ENCODE measurements around the gene KRTAP10-9.
"Not testable (repeated sequence)": the region's sequence is repeated elsewhere in the genome, so short reads cannot be mapped to it uniquely, and the experiment has no call there.

KRTAP10-9 gene, protein sequence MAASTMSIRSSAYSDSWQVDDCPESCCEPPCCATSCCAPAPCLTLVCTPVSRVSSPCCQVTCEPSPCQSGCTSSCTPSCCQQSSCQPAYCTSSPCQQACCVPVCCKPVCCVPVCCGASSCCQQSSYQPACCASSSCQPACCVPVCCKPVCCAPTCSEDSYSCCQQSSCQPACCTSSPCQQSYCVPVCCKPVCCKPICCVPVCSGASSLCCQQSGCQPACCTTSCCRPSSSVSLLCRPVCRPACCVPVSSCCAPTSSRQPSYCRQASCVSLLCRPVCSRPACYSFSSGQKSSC

DNA sequence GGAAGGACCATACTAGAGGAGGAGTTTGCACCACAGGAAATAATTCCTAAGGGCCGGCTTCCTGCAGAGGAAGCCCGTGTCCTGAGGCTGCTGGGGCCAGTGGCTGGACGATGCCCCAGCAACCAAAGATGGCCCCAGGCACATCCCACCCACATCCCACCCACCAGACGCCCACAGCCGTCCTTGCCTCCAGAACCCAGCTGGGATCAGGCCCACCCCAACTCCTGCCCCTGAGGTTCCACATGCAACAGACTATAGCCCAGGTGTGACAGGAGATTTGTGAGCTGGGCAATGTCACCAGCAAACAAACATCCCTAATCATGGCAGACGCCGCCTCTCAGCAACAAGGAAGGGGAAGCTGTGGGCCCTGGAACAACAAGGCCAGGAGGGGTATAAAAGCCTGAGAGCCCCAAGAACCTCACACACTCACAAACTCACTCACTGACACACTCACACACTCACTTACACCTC, at the start of gene KRTAP10-9:
Gene KRTAP10-9 (plus strand): TSS at position 421 of the 471 bp plus-strand sequence. CDS start 79 bp downstream, outside the sequence.
- no peak for DNase-seq

DNA sequence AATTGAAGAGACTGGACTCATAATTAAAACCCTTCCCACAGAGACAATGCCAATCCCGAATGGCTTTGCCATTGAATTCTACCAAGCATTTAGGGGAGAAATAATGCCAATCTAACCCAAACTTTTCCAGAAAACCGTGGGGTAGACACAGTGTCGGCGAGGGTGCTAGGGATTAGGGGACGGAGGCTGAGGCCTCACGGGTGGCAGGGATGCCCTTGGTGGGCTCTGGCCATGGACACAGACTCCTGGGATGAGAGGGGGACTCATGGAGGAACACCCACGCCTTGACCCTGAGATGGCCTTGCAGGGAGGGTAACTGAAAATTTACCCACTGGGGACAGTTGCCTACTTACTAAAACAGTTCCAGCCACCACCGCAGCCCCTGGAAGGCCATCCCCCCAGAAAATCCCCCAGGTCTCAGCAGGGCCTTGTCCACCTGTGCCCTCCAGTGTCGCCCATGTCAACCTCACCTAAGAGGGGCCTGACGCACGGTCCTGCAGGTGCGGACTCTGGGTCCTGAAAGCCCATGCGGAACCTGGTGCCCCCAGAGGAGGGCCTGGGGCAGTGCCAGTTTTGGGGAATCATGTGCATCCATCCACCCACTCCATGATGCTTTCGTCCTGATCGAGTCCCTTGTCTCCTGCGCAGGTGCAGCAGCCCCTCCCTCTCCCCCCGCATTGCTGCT, 48.4 kb upstream of the KRTAP10-9 start:
- no peak for DNase-seq

DNA sequence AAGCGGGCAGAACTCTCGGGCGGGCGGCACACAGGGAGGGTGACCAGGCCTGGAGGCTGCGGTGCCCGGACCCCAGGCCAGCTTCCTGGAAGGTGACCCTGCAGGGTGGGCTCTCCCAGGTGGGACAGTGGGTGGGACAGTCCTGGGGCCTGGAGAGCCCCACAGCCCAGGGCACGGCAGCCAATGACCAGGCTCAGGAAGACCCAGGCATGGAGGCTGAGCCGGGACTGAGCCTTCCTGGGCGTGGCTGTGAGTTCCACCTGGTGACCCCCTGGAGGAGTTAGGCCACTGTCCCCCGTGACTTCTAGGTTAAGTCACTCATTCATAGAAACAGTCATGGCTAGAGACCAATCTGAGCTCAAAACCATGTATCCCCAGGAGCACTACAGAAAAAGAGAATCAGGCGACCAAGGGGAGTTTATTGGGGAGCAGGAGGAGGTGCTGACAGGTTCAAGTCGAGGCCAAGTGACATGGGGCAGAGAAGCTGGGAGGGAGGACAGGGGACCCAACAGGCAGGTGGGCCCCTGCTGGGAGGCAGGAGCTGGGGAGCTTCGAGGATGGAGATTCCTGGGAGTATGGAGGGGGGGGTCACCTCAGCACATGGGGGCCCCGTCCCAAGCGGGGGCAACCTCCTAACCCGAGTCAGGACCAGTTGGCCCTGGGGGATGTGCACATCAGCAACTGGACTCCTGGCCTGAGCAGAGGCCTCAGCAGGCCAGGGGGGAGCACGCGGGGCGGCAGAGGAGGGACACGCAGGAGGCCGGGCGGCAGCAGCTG, 47.6 kb upstream of the KRTAP10-9 start:
- no peak for DNase-seq

- DNase-seq = no peak
These were observed 47.1 kb upstream of the KRTAP10-9 start for GRCh38 chr21:44579833-44580144.

DNA sequence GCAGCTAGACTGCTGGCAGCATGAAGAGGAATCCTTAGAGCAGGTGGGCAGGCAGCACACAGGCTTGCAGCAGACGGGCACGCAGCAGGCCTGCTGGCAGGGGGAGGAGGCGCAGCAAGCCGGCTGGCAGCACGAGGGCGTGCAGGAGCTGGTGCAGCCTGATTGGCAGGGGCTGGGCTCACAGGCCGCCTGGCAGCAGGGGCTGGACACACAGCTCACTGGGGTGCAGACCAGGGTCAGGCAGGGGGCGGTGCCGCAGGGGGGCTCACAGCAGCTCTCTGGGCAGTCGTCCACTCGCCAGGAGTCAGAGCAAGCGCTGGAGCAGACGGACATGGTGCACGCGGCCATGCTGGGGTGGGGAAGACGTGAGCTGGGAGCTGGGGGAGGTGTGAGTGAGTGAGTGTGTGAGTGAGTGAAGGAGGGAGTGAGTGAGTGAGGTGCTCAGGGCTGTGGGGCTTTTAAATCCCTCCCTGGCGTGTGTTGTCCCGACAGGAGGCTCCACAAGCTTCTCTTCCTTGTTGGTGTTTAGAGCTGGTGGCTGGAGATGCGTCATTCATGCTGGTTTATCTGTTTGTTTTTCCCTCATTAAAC, 46.6 kb upstream of the KRTAP10-9 start, which contains the start of gene KRTAP10-5:
Gene KRTAP10-5 (minus strand): TSS at position 374 of the 591 bp plus-strand sequence. CDS start 26 bp downstream, at position 348.
- DNase-seq = not testable (repeated sequence)

GRCh38 chr21:44581158-44581557, 45.7 kb upstream of the KRTAP10-9 start:
- no peak for DNase-seq

DNA sequence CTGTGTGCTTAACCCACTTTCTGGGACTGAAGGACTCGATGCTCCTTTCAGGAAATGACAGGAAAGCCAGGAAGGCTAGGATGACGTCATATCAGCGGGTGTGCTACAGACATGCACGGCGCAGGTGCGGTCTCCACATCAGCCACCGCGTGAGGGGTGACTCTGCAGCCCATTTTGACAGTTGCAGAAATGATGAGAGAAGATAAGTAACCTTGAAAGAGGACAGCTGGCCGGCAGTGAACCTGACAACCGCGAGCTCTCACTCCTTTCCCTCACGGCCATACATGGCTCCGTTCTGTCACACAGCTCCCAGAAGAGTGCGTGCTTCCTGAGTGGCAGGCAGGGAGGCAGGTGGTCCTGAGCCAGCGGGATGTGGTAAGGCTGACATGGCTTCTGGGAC, 44.8 kb upstream of the KRTAP10-9 start:
- no peak for DNase-seq

GRCh38 chr21:44583089-44583799, 43.6 kb upstream of the KRTAP10-9 start:
- DNase-seq = no peak

GRCh38 chr21:44583800-44584147, 43.1 kb upstream of the KRTAP10-9 start:
- DNase-seq = no peak

DNA sequence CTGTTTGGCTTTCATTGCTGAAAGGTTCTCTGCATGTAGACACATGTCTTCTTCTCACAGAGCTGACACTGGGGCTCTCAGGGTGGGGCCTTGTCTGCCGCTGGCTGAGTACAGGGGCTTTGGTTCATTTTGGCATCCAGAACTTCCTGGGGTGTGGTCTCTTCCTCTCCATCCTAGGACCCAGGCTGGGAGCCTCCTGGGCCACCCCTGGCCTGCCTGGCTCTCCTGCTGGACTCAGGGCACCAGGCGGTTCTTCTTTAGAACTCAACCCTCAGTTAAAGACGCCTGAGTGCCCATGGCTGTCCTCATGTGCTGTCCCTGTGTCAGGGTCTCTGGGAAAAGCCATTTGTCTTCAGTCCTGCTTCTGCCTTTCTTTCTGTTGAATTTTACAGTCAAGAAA, 41.0 kb upstream of the KRTAP10-9 start:
- DNase-seq = no peak

DNA sequence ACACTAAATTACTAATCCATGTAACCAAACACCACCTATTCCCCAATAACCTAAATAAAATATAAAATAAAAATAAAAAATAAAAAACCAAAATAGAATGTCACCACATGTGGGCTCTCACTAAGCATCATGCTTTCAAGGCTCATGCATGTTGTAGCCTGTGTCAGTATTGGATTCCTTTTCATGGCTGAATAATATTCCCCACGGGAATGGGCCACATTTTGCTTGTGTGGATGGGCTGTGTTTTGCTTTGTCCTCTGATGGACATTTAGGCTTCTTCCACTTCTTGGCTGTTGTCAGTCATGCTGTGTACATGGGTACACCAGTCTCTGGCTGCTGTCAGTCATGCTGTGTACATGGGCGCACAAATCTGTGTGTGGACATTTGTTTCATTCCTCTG, 37.8 kb upstream of the KRTAP10-9 start:
- no peak for DNase-seq

DNA sequence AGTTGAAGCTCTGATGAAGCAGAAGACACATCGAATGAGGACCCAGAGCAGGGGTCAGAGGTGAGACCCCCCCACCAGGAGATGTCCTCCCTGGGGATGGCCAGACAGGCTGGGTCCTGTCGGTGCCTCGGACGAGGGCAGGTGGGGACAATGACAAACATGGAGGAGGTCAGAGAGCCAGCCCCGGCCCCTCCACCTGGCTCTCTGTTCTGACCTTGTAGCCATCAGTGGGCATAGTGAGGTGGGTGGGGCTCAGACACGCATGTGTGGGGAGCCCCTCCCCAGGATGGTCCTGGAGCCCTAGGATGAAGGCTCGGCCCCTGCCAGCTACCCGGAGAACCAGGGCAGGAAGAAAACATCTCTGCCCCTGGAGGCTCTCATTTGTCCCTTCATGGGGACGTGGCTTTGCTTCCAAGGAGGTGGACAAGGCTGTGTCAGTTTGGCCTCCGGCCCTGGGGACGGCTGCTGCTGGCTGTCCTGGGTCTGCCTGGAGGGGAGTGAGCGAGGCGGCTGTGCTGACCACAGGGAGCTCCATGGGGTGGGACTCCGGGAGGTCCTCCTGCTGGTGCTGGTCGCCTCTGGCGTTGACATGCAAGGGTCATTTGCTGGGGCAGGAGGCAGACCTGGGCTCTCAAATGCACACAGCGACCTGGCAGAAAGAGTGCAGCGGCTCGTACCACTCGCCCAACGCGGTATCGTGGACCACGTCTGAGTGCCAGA, 37.1 kb upstream of the KRTAP10-9 start:
- DNase-seq = no peak

GRCh38 chr21:44590311-44590721, 36.6 kb upstream of the KRTAP10-9 start:
- DNase-seq = no peak

DNA sequence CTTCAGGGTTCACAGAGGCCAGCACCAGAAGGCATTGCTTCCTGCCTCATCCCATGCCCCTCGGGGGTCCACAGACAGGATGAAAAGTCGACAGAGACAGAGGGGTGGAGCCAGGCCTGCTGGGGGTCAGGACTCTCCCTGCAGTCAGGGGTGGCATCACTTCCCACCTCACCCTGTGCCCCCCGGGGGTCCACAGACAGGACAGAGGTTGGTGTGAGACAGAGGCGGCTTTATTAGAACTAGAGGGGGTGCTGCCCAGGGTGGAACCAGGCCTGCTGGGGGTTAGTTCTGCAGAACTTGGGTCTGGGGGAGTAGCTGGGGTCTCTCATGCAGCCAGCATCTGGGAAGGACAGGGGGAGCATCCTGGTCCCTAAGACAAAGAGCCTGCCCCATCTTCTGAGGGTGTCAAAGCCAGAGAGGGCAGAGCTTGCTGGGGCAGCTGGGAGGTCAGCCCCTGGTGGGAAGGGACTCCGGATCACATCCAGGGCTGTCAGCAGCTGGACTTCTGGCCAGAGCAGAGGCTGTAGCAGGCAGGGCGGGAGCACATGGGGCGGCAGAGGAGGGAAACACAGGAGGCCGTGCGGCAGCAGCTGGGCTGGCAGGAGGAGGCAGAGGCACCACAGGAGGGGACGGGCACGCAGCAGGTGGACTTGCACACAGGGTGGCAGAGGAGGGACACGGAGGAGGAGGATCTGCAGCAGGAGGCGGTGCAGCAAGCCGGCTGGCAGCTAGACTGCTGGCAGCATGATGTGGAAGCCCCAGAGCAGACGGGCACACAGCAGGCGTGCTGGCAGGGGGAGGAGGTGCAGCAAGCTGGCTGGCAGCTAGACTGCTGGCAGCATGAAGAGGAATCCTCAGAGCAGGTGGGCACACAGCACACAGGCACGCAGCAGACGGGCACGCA, 35.7 kb upstream of the KRTAP10-9 start:
- not testable (repeated sequence) for DNase-seq

DNA sequence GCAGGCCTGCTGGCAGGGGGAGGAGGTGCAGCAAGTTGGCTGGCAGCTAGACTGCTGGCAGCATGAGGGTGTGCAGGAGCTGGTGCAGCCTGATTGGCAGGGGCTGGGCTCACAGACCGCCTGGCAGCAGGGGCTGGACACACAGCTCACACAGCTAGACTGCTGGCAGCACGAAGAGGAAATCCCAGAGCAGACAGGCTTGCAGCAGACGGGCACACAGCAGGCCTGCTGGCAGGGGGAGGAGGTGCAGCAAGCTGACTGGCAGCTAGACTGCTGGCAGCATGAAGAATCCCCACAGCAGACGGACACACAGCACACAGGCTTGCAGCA, 35.1 kb upstream of the KRTAP10-9 start:
- DNase-seq = not testable (repeated sequence)

DNA sequence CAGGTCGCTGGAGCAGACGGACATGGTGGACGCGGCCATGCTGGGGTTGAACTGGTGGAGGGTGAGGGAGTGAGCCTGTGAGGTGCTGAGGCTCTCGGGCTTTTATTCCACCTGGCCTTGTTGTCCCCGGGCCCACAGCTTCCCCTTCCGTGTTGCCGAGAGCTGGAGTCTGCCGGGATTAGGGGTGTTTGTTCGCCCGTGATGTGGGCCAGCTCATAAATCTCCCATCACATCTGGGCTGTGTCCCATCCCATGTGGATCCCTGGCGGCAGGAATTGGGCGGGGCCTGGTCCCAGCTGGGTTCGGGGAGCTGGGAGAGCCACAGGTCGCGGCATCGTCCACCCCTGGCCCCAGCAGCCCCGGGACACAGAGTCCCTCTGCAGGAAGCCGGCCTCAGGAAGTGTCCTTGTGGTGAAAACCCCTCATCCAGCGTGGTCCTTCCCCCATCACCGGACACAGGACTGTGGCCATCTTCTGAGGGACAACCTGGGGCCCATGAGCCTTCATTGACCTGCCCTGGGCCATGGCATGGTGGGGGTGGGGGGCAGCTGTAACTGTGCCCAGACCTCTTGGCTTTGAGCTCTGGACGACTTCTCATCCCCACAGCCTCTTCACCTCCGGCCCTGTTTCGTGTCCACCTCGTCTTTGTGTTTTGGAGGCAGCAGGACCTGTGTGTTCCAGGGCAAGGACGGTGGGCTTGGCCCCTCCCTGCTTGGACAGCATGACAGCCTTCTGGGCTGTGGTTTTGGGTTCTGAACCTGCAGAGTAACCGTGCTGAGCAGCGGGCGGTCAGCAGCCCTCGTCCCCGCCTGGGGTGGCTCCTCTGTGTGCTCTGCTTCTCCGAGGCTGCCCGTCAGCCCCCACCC, 34.2 kb upstream of the KRTAP10-9 start, which contains the start of gene KRTAP10-6:
Gene KRTAP10-6 (minus strand): TSS at position 60 of the 866 bp plus-strand sequence. CDS start 21 bp downstream, at position 39.
- DNase-seq = no peak

DNA sequence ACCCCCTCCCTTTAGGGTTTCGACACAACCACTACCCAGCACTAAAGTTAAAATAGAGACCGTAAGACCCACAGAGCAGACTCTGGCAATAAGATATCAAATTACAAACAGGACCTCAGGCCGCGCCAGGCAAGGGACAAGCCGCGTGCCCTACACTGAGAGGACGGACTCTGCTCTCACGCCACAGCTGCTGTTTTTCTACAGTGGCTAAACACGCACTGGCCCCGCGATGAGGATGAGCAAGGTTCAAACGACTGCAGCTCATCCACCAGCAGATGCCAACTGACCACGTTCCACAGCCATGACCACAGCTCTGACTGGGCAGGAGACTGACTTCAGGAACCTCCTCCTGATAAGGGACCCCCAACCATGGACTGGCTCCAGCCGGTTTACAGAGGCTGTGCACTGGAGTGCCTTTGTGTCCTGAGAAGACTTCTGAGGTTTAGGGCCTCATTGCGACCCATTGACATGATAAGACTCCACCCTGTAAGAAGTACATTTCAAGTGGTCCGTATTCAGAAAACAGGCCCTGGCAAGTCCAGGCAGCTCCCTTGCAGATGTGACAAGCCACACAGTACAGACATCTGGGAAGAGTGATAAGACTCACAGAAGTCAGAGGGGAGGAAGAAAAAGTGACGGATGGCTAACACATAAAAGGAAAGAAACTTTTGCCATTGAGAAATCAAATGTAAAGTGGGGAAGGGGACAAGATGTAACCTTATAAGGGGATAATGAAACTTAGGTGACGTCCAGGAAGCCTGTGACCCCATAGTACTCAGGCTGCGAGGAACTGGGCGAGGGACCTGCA, 33.1 kb upstream of the KRTAP10-9 start:
- no peak for DNase-seq

- DNase-seq = no peak
These were observed 32.4 kb upstream of the KRTAP10-9 start for GRCh38 chr21:44594406-44594916.

DNA sequence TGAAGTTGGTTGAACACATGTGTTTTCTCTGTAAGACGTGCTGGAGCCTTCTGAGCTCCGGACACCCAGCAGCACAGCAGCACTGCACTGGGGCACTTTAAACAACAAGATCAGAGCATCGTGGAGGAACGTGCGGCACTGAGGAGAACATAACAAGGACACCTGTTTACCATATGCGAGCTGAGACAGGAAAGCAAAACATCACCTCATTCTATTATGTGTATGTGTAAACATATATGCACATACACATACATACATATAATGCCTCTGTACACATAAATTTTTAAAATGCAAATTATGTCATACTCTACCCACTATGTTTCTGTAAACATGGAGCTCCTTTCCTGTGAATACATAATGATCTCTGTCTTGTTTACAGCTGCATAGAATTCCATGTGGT, 31.4 kb upstream of the KRTAP10-9 start:
- no peak for DNase-seq

All from GF-D8 (cell line).